Uterus (tissue), 2 donors: ENCODE data around the gene CSF2.
"Not testable (repeated sequence)": the region's sequence is repeated elsewhere in the genome, so short reads cannot be mapped to it uniquely, and the experiment has no call there.

Experiments used
- POLR2A ChIP-seq, 2 donors: fragments of 450-650 bp; IDR thresholded peaks; one replicate each; pipeline ENCODE4 v1.6.1; 2016; ENCODE audit warnings: antibody characterized with exemption in 2 of 2, mild to moderate bottlenecking in 1 of 2, moderate library complexity in 1 of 2
- TF ChIP-seq, protein P1 (sequence below), 4 experiments: fragments of 200-600 bp in 2 of 4; fragments of 450-650 bp in 2 of 4; sonication (generic) in 2 of 4; IDR thresholded peaks; one replicate each; pipeline ENCODE4 v1.5.1; 2016 to 2019; ENCODE audit warnings: antibody characterized with exemption in 4 of 4, mild to moderate bottlenecking in 2 of 4, moderate library complexity in 1 of 4

DNA sequence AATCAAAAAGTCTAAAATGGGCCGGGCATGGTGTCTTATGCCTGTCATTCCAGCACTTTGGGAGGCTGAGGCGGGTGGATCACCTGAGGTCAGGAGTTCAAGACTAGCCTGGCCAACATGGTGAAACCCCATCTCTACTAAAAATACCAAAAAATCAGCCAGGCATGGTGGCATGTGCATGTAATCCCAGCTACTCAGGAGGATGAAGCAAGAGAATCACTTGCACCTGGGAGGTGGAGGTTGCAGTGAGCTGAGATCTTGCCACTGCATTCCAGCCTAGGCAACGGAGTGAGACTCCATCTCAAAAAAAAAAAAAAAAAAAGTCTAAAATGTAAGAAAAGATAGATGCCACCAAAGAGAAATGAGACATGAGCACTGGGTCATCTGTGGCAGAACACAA is 49.4 kb downstream of the CSF2 start:
- not testable (repeated sequence) for TF ChIP-seq POLR2A (IDR thresholded peaks at IDR 0.05)
- TF ChIP-seq, protein P1, sequence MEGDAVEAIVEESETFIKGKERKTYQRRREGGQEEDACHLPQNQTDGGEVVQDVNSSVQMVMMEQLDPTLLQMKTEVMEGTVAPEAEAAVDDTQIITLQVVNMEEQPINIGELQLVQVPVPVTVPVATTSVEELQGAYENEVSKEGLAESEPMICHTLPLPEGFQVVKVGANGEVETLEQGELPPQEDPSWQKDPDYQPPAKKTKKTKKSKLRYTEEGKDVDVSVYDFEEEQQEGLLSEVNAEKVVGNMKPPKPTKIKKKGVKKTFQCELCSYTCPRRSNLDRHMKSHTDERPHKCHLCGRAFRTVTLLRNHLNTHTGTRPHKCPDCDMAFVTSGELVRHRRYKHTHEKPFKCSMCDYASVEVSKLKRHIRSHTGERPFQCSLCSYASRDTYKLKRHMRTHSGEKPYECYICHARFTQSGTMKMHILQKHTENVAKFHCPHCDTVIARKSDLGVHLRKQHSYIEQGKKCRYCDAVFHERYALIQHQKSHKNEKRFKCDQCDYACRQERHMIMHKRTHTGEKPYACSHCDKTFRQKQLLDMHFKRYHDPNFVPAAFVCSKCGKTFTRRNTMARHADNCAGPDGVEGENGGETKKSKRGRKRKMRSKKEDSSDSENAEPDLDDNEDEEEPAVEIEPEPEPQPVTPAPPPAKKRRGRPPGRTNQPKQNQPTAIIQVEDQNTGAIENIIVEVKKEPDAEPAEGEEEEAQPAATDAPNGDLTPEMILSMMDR (IDR thresholded peaks at IDR 0.05): not testable (repeated sequence)
